Measurements from ENCODE around the gene DERL3. TPM values are rescaled to one million over a fixed set of nuclear protein-coding genes. Genes with fewer than 3 reads are reported as not detected.

DERL3 gene
- total and polyA plus RNA-seq, 2 experiments from 2014 or later = 13.6 to 19.5 TPM

DNA sequence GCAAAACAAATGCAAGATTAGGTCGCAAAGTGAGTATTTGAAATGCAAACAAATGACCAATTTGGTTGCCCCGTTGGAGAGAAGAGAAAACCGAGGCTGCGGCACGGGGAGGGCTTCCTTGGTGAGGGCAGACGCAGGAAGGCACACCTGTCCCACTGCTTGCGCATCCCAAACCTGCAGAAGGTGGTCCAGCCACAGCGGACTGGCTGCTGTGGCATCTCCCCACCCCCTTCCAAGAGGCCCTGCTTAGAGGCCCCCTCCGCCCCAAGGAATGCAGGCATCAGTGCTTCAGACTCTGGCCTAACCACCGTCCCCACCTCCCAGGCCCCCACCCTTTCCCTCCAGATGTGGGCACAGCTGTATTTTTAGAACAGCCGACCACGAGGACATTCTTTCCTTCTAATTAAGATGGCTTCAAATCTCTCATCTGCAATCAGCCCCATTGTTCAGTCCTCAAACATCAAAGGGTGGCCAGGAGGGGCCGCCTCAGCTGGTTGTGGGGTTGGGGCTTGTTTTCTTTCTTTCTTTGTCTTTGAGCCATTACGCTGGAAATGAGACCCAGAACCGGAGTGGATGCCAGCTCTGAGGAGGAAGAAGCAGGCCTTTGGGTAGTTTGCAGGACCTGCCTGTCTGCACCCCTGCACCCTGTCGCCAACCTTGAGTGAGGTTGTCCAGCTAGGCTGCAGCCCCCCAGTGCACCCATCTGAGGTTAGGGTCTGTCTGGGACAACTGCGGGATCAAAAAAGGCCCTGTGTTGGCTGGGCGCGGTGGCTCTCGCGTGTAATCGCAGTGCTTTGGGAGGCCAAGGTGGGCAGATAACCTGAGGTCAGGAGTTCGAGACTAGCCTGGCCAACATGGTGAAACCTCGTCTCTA, 9.4 kb upstream of the DERL3 start:
- 0 out of 3 replicates have a peak overlapping the region, but pooled peaks have one; percentile 26 for H3K4me3 Mint-ChIP-seq
- ATAC-seq (peak; percentile 22), DNase-seq (ENCODE audit: low spot score) (peak; percentile 66)
- Histone ChIP-seq H3K79me2 (replicated peaks; ENCODE audit: insufficient read depth) (no peaks in the 10 kb centered on the region), H3K27me3 (ENCODE audit: insufficient read depth) (no peaks in the 10 kb centered on the region), H3K27ac (ENCODE audit: low read depth) (0 out of 2 replicates have a peak overlapping the region, but pooled peaks have one; percentile 45), H3K4me2 (peak overlapping the region; percentile 67), H4K20me1 (replicated peaks; ENCODE audit: insufficient read depth) (no peaks in the 10 kb centered on the region), H2AFZ (no peak overlapping the region; the same call in none of the 2 replicates), H3K4me3 (peak overlapping the region; percentile 35; the same call in 1 of the 2 replicates), H3F3A (replicated peaks; ENCODE audit: low read depth) (peaks cover 15% of the 10 kb centered on the region; the same call in 1 of the 2 replicates), H3K4me1 (ENCODE audit: insufficient read depth) (peaks cover 24% of the 10 kb centered on the region), H3K9me2 (ENCODE audit: insufficient read depth) (no peaks in the 10 kb centered on the region), H3K36me3 (ENCODE audit: insufficient read depth) (no peaks in the 10 kb centered on the region)
- peaks cover 32% of the 10 kb centered on the region for H3K27me3 Mint-ChIP-seq (ENCODE audit: insufficient read depth, low read depth, poor library complexity)
- TF ChIP-seq, protein P1, sequence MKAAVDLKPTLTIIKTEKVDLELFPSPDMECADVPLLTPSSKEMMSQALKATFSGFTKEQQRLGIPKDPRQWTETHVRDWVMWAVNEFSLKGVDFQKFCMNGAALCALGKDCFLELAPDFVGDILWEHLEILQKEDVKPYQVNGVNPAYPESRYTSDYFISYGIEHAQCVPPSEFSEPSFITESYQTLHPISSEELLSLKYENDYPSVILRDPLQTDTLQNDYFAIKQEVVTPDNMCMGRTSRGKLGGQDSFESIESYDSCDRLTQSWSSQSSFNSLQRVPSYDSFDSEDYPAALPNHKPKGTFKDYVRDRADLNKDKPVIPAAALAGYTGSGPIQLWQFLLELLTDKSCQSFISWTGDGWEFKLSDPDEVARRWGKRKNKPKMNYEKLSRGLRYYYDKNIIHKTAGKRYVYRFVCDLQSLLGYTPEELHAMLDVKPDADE (IDR thresholded peaks at IDR 0.05) = no peak
- TF ChIP-seq JUNB (IDR thresholded peaks at IDR 0.05; ENCODE audit: unreplicated experiment) = no peak
- TF ChIP-seq ZNF114 (CRISPR knock-in tag; IDR thresholded peaks at IDR 0.05) = no peak
- TF ChIP-seq, protein P2, sequence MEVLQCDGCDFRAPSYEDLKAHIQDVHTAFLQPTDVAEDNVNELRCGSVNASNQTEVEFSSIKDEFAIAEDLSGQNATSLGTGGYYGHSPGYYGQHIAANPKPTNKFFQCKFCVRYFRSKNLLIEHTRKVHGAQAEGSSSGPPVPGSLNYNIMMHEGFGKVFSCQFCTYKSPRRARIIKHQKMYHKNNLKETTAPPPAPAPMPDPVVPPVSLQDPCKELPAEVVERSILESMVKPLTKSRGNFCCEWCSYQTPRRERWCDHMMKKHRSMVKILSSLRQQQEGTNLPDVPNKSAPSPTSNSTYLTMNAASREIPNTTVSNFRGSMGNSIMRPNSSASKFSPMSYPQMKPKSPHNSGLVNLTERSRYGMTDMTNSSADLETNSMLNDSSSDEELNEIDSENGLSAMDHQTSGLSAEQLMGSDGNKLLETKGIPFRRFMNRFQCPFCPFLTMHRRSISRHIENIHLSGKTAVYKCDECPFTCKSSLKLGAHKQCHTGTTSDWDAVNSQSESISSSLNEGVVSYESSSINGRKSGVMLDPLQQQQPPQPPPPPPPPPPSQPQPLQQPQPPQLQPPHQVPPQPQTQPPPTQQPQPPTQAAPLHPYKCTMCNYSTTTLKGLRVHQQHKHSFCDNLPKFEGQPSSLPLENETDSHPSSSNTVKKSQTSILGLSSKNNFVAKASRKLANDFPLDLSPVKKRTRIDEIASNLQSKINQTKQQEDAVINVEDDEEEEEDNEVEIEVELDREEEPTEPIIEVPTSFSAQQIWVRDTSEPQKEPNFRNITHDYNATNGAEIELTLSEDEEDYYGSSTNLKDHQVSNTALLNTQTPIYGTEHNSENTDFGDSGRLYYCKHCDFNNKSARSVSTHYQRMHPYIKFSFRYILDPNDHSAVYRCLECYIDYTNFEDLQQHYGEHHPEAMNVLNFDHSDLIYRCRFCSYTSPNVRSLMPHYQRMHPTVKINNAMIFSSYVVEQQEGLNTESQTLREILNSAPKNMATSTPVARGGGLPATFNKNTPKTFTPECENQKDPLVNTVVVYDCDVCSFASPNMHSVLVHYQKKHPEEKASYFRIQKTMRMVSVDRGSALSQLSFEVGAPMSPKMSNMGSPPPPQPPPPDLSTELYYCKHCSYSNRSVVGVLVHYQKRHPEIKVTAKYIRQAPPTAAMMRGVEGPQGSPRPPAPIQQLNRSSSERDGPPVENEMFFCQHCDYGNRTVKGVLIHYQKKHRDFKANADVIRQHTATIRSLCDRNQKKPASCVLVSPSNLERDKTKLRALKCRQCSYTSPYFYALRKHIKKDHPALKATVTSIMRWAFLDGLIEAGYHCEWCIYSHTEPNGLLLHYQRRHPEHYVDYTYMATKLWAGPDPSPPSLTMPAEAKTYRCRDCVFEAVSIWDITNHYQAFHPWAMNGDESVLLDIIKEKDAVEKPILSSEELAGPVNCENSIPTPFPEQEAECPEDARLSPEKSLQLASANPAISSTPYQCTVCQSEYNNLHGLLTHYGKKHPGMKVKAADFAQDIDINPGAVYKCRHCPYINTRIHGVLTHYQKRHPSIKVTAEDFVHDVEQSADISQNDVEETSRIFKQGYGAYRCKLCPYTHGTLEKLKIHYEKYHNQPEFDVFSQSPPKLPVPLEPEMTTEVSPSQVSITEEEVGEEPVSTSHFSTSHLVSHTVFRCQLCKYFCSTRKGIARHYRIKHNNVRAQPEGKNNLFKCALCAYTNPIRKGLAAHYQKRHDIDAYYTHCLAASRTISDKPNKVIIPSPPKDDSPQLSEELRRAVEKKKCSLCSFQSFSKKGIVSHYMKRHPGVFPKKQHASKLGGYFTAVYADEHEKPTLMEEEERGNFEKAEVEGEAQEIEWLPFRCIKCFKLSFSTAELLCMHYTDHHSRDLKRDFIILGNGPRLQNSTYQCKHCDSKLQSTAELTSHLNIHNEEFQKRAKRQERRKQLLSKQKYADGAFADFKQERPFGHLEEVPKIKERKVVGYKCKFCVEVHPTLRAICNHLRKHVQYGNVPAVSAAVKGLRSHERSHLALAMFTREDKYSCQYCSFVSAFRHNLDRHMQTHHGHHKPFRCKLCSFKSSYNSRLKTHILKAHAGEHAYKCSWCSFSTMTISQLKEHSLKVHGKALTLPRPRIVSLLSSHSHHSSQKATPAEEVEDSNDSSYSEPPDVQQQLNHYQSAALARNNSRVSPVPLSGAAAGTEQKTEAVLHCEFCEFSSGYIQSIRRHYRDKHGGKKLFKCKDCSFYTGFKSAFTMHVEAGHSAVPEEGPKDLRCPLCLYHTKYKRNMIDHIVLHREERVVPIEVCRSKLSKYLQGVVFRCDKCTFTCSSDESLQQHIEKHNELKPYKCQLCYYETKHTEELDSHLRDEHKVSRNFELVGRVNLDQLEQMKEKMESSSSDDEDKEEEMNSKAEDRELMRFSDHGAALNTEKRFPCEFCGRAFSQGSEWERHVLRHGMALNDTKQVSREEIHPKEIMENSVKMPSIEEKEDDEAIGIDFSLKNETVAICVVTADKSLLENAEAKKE (CRISPR knock-in tag; IDR thresholded peaks at IDR 0.05) = no peak
- TF ChIP-seq EZH2 (IDR thresholded peaks at IDR 0.05; ENCODE audit: low read depth, unreplicated experiment) = no peak
- TF ChIP-seq CREB1 (CRISPR knock-in tag; IDR thresholded peaks at IDR 0.05; ENCODE audit: low read depth) = no peak
- TF ChIP-seq ZNF331 (CRISPR knock-in tag; IDR thresholded peaks at IDR 0.05; ENCODE audit: low read depth) = no peak
- TF ChIP-seq STAT1 (IDR thresholded peaks at IDR 0.05; ENCODE audit: unreplicated experiment) = no peak
- TF ChIP-seq NANOG (IDR thresholded peaks at IDR 0.05; ENCODE audit: borderline replicate concordance) = no peak
- TF ChIP-seq EZH2phosphoT487 (IDR thresholded peaks at IDR 0.05; ENCODE audit: unreplicated experiment) = no peak
- TF ChIP-seq, protein P3, sequence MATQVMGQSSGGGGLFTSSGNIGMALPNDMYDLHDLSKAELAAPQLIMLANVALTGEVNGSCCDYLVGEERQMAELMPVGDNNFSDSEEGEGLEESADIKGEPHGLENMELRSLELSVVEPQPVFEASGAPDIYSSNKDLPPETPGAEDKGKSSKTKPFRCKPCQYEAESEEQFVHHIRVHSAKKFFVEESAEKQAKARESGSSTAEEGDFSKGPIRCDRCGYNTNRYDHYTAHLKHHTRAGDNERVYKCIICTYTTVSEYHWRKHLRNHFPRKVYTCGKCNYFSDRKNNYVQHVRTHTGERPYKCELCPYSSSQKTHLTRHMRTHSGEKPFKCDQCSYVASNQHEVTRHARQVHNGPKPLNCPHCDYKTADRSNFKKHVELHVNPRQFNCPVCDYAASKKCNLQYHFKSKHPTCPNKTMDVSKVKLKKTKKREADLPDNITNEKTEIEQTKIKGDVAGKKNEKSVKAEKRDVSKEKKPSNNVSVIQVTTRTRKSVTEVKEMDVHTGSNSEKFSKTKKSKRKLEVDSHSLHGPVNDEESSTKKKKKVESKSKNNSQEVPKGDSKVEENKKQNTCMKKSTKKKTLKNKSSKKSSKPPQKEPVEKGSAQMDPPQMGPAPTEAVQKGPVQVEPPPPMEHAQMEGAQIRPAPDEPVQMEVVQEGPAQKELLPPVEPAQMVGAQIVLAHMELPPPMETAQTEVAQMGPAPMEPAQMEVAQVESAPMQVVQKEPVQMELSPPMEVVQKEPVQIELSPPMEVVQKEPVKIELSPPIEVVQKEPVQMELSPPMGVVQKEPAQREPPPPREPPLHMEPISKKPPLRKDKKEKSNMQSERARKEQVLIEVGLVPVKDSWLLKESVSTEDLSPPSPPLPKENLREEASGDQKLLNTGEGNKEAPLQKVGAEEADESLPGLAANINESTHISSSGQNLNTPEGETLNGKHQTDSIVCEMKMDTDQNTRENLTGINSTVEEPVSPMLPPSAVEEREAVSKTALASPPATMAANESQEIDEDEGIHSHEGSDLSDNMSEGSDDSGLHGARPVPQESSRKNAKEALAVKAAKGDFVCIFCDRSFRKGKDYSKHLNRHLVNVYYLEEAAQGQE (IDR thresholded peaks at IDR 0.05; ENCODE audit: unreplicated experiment) = no peak
- TF ChIP-seq, protein P4, sequence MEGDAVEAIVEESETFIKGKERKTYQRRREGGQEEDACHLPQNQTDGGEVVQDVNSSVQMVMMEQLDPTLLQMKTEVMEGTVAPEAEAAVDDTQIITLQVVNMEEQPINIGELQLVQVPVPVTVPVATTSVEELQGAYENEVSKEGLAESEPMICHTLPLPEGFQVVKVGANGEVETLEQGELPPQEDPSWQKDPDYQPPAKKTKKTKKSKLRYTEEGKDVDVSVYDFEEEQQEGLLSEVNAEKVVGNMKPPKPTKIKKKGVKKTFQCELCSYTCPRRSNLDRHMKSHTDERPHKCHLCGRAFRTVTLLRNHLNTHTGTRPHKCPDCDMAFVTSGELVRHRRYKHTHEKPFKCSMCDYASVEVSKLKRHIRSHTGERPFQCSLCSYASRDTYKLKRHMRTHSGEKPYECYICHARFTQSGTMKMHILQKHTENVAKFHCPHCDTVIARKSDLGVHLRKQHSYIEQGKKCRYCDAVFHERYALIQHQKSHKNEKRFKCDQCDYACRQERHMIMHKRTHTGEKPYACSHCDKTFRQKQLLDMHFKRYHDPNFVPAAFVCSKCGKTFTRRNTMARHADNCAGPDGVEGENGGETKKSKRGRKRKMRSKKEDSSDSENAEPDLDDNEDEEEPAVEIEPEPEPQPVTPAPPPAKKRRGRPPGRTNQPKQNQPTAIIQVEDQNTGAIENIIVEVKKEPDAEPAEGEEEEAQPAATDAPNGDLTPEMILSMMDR (conservative IDR thresholded peaks at IDR 0.05; ENCODE audit: low read depth in 2 of 2) = no peak
- TF ChIP-seq POLR2AphosphoS5 (IDR thresholded peaks at IDR 0.05; ENCODE audit: low read depth) = no peak
- no peak overlapping the region for H3K27ac Mint-ChIP-seq
- peaks cover 32% of the 10 kb centered on the region for H3K4me1 Mint-ChIP-seq
- H3K9me3 Mint-ChIP-seq = no peaks in the 10 kb centered on the region
- no peaks in the 10 kb centered on the region for H3K36me3 Mint-ChIP-seq (ENCODE audit: low read depth)

Measured in GM23338 (cell line).